H1 (cell line): ENCODE results near the gene TGFB1.

Experiments used
- CEBPB ChIP-seq: IDR thresholded peaks from 2 replicates; pipeline ENCODE4 v1.6.1; 2012; ENCODE audit warnings: low read depth, low read length
- EP300 ChIP-seq, 2 experiments: IDR thresholded peaks; 1 replicate in 1 of 2; 2 replicates in 1 of 2; pipeline ENCODE4 v1.6.1; 2011 to 2012; ENCODE audit warnings: low read depth in 2 of 2, low read length in 2 of 2, mild to moderate bottlenecking in 2 of 2, borderline replicate concordance in 1 of 2, inconsistent platforms in 1 of 2, moderate library complexity in 1 of 2
- FOSL1 ChIP-seq: IDR thresholded peaks from 2 replicates; pipeline ENCODE4 v1.6.1; 2011; ENCODE audit warnings: mild to moderate bottlenecking, low read depth, low read length, moderate library complexity; ENCODE audit not compliant: insufficient read depth
- KDM4A ChIP-seq: IDR thresholded peaks from one replicate; pipeline ENCODE4 v1.7.1; 2012; ENCODE audit warnings: low read depth, mild to moderate bottlenecking, moderate library complexity, low read length, inconsistent platforms; ENCODE audit not compliant: severe bottlenecking
- MAX ChIP-seq: IDR thresholded peaks from 2 replicates; pipeline ENCODE4 v1.6.1; 2012; ENCODE audit warnings: inconsistent platforms
- NRF1 ChIP-seq: IDR thresholded peaks from 2 replicates; pipeline ENCODE4 v1.6.1; 2011; ENCODE audit warnings: mild to moderate bottlenecking, low read depth, low read length, improper control_type of control experiment
- PHF8 ChIP-seq: fragments of 200-600 bp; sonication (generic); conservative IDR thresholded peaks from 2 replicates; pipeline ENCODE4 v1.7.1; 2012; ENCODE audit warnings: low read depth, mild to moderate bottlenecking, inconsistent platforms, low read length, moderate library complexity
- POLR2A ChIP-seq, 2 experiments: IDR thresholded peaks; 1 replicate in 1 of 2; 2 replicates in 1 of 2; pipeline ENCODE4 v1.6.1; 2011; ENCODE audit warnings: low read depth in 2 of 2, low read length in 2 of 2, mild to moderate bottlenecking in 2 of 2; ENCODE audit errors: control extremely low read depth in 1 of 2
- SIN3A ChIP-seq, 2 experiments: IDR thresholded peaks in 1 of 2; conservative IDR thresholded peaks in 1 of 2; 2 replicates each; pipeline ENCODE4 v1.6.1; 2011 to 2012; ENCODE audit warnings: low read length in 2 of 2, improper control_type of control experiment in 1 of 2, low read depth in 1 of 2, mild to moderate bottlenecking in 1 of 2
- TEAD4 ChIP-seq: IDR thresholded peaks from 2 replicates; pipeline ENCODE4 v1.6.1; 2012; ENCODE audit warnings: low read depth, low read length, inconsistent platforms, mixed read lengths
- USF2 ChIP-seq: IDR thresholded peaks from 2 replicates; pipeline ENCODE4 v1.6.1; 2011; ENCODE audit warnings: low read length, improper control_type of control experiment
- ZNF274 ChIP-seq: IDR thresholded peaks from 2 replicates; pipeline ENCODE4 v1.7.0; 2012; ENCODE audit warnings: low read length, borderline replicate concordance; ENCODE audit errors: extremely low read depth
- TF ChIP-seq, protein P1 (sequence below), 3 experiments: IDR thresholded peaks; 1 replicate in 2 of 3; 2 replicates in 1 of 3; pipeline versions ENCODE4 v1.5.1 to v1.6.1; 2011; ENCODE audit warnings: low read length in 3 of 3, mild to moderate bottlenecking in 3 of 3, inconsistent platforms in 2 of 3, low read depth in 1 of 3, moderate library complexity in 1 of 3; ENCODE audit not compliant: insufficient read depth in 1 of 3; ENCODE audit errors: control extremely low read depth in 1 of 3

GRCh38 chr19:41398050-41398418, 44.3 kb upstream of the TGFB1 start:
- TF ChIP-seq, protein P1, sequence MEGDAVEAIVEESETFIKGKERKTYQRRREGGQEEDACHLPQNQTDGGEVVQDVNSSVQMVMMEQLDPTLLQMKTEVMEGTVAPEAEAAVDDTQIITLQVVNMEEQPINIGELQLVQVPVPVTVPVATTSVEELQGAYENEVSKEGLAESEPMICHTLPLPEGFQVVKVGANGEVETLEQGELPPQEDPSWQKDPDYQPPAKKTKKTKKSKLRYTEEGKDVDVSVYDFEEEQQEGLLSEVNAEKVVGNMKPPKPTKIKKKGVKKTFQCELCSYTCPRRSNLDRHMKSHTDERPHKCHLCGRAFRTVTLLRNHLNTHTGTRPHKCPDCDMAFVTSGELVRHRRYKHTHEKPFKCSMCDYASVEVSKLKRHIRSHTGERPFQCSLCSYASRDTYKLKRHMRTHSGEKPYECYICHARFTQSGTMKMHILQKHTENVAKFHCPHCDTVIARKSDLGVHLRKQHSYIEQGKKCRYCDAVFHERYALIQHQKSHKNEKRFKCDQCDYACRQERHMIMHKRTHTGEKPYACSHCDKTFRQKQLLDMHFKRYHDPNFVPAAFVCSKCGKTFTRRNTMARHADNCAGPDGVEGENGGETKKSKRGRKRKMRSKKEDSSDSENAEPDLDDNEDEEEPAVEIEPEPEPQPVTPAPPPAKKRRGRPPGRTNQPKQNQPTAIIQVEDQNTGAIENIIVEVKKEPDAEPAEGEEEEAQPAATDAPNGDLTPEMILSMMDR (IDR thresholded peaks at IDR 0.05; ENCODE audit: control extremely low read depth in 1 of 3, insufficient read depth in 1 of 3, low read depth in 1 of 3, low read length in 3 of 3), result no peak
- TF ChIP-seq USF2 (no peak), FOSL1 (no peak), MAX (no peak), KDM4A (no peak), PHF8 (no peak), ZNF274 (no peak), TEAD4 (no peak), NRF1 (no peak), SIN3A (conservative IDR thresholded peaks at IDR 0.05 in 1 of 2, IDR thresholded peaks at IDR 0.05 in 1 of 2; ENCODE audit: low read depth in 1 of 2, low read length in 2 of 2) (no peak), POLR2A (IDR thresholded peaks at IDR 0.05; ENCODE audit: control extremely low read depth in 1 of 2, low read depth in 2 of 2, low read length in 2 of 2) (no peak), EP300 (IDR thresholded peaks at IDR 0.05; ENCODE audit: borderline replicate concordance in 1 of 2, low read depth in 2 of 2, low read length in 2 of 2) (no peak), CEBPB (no peak)
